Heart left ventricle (tissue), 16 donors: ENCODE data around the gene ABCC11. TPM values are rescaled to one million over a fixed set of nuclear protein-coding genes. Genes with fewer than 3 reads are reported as not detected.

Source experiments
- ATAC-seq, 4 donors: fragments of 200-7000 bp; cut with Tn5 transposase; one replicate each; pipeline ENCODE4 v1.9.1; 2020 to 2022; ENCODE audit warnings: moderate library complexity in 4 of 4, mild to moderate bottlenecking in 3 of 4, moderate number of reproducible peaks in 1 of 4
- DNase-seq, 5 donors: peaks; one replicate each; pipeline ENCODE4 v3.0.0-alpha.2; 2020
- H3K27ac ChIP-seq, 12 donors: fragments of 200-600 bp; sonication (generic) in 4 of 12; one replicate each; pipeline versions ENCODE4 v1.5.0 to v1.8.0; 2016 to 2022; ENCODE audit warnings: mild to moderate bottlenecking in 2 of 12
- H3K27me3 ChIP-seq, 9 donors: fragments of 200-600 bp; sonication (generic) in 2 of 9; one replicate each; pipeline versions ENCODE4 v1.5.1 to v1.8.0; 2016 to 2022; ENCODE audit warnings: mild to moderate bottlenecking in 3 of 9
- H3K36me3 ChIP-seq, 9 donors: fragments of 200-600 bp; sonication (generic) in 2 of 9; one replicate each; pipeline versions ENCODE4 v1.5.0 to v1.8.0; 2018 to 2022; ENCODE audit warnings: mild to moderate bottlenecking in 2 of 9
- H3K4me1 ChIP-seq, 12 donors: fragments of 200-600 bp; sonication (generic) in 4 of 12; one replicate each; pipeline versions ENCODE4 v1.5.0 to v1.8.0; 2016 to 2022; ENCODE audit warnings: mild to moderate bottlenecking in 3 of 12
- H3K4me3 ChIP-seq, 12 donors: fragments of 200-600 bp; sonication (generic) in 4 of 12; one replicate each; pipeline versions ENCODE4 v1.5.0 to v1.8.0; 2017 to 2022; ENCODE audit warnings: mild to moderate bottlenecking in 9 of 12, moderate library complexity in 4 of 12
- H3K9me3 ChIP-seq, 12 donors: fragments of 200-600 bp; sonication (generic) in 4 of 12; one replicate each; pipeline versions ENCODE4 v1.5.0 to v1.8.0; 2016 to 2022; ENCODE audit warnings: mild to moderate bottlenecking in 1 of 12
- CTCF ChIP-seq, 12 donors: fragments of 200-600 bp; sonication (generic) in 4 of 12; IDR thresholded peaks; one replicate each; pipeline versions ENCODE4 v1.5.0 to v1.8.0; 2018 to 2022; ENCODE audit warnings: antibody characterized with exemption in 12 of 12, mild to moderate bottlenecking in 5 of 12
- POLR2A ChIP-seq, 2 donors: fragments of 450-650 bp; IDR thresholded peaks; one replicate each; pipeline ENCODE4 v1.6.1; 2017; ENCODE audit warnings: antibody characterized with exemption in 2 of 2, mild to moderate bottlenecking in 2 of 2, moderate library complexity in 2 of 2
- WGBS, 4 donors: extraction: QIAGEN DNeasy Blood & Tissue Kit in 2 of 4; methylation state at CpG; one replicate each; pipeline versions ENCODE4 v1.1.5 to v1.1.7; 2013 to 2018; 5-methylcytosine and 5-hydroxymethylcytosine counted together
- intact Hi-C, 10 donors: fragments of 100-400 bp; cut with DNase I; formaldehyde crosslinking; loops; one replicate each; pipeline versions ENCODE4 v1.11.1 to v1.14.2; 2022
- polyA plus RNA-seq, 2 donors: library from polyadenylated mRNA; stranded (reverse); fragments of 200-250 nt; gene quantifications; one replicate each; pipeline ENCODE4 v1.2.3, GENCODE V29; 2013
- total RNA-seq, 9 donors: library from RNA; depleted of rRNA in 2 of 9; stranded (reverse); fragments of >200 nt in 2 of 9; fragmentation: NEBNext Ultra II Directional in 3 of 9; extraction: Animal tissue kit (Norgen Biotek cat#: 25700) in 3 of 9; gene quantifications; one replicate each; pipeline versions ENCODE4 v1.1.0 to v1.2.4, GENCODE V29; 2016 to 2023
- donor health status: ischemic (EF 13 %, LVEDD 7.1; RV severe dilation, severe dysfunction).
- donor health status: healthy with polysubstance abuse.
- donor health status: DM: no; HTN: yes; CAD: no.
- donor health status: DM: no; HTN: no; CAD: no.
- donor health status: ischemic (EF 25% LVEDD 6.9; RV normal size, moderate dysfunction).
- donor health status: ischemic (EF 25% LVEDD 5.7; RV mildly dilated, moderate dysfunction).
- donor health status: healthy.
- donor health status: DM: yes; HTN: yes; CAD: no.
- donor health status: ischemic (EF 35%, LVEDD 5.7; RV mildly dilated, moderate dysfunction).
- donor health status: nonischemic (EF 11% LVEDD 7.7; RV severe dilation, severe dysfunction).
- donor health status: DM: yes; HTN: yes; CAD: no.
- donor health status: PGD.
- donor health status: ischemic (EF 29% LVEDD 5.4; RV normal size, mild dysfunction).
- donor health status: nonischemic (EF 23%, LVEDD 6.1; RV moderate dilation, normal function).

ABCC11 gene
- total and polyA plus RNA-seq, 11 donors: 0.03 to 0.48 (median 0.20) TPM; not detected in 6

- H3K27me3 ChIP-seq: no peaks in the 10 kb centered on the region
- no peak for DNase-seq
- no peaks in the 10 kb centered on the region for H3K9me3 ChIP-seq
- no peak overlapping the region for H3K27ac ChIP-seq
- intact Hi-C loops: no loop called here
- no peak for TF ChIP-seq CTCF (IDR thresholded peaks at IDR 0.05)
- TF ChIP-seq POLR2A (IDR thresholded peaks at IDR 0.05): no peak
- H3K4me3 ChIP-seq: no peak overlapping the region
- ATAC-seq: no peak
- H3K36me3 ChIP-seq: peaks cover 0 to 85% (median 54%) of the 10 kb centered on the region in 9 donors
- peaks cover 0 to 20% (median 9%) of the 10 kb centered on the region in 12 donors for H3K4me1 ChIP-seq
Observed at GRCh38 chr16:48269011-48269410, 21.7 kb upstream of the ABCC11 start.

GRCh38 chr16:48262631-48263030, 15.3 kb upstream of the ABCC11 start:
- intact Hi-C loops: no loop called here
- no peaks in the 10 kb centered on the region for H3K4me1 ChIP-seq
- TF ChIP-seq POLR2A (IDR thresholded peaks at IDR 0.05): no peak
- TF ChIP-seq CTCF (IDR thresholded peaks at IDR 0.05): no peak
- H3K9me3 ChIP-seq: no peaks in the 10 kb centered on the region
- H3K27ac ChIP-seq: no peak overlapping the region
- no peak for DNase-seq
- no peaks in the 10 kb centered on the region for H3K27me3 ChIP-seq
- peaks cover 0 to 100% (median 92%) of the 10 kb centered on the region in 9 donors for H3K36me3 ChIP-seq
- 95 to 97% (median 97%) methylated on average over 2 of the region's 2 CpGs for WGBS, 4 donors
- no peak overlapping the region for H3K4me3 ChIP-seq
- ATAC-seq: no peak

- no peaks in the 10 kb centered on the region for H3K9me3 ChIP-seq
- peaks cover 0 to 100% (median 98%) of the 10 kb centered on the region in 9 donors for H3K36me3 ChIP-seq
- intact Hi-C loops: no loop called here
- H3K27me3 ChIP-seq: no peaks in the 10 kb centered on the region
- no peaks in the 10 kb centered on the region for H3K4me1 ChIP-seq
- no peak overlapping the region for H3K4me3 ChIP-seq
- WGBS, 4 donors: 87 to 100% (median 93%) methylated on average over 1 of the region's 1 CpG
- no peak for DNase-seq
- ATAC-seq: no peak
- H3K27ac ChIP-seq: no peak overlapping the region
- TF ChIP-seq POLR2A (IDR thresholded peaks at IDR 0.05) (no peak), CTCF (IDR thresholded peaks at IDR 0.05) (no peak)
Observed at GRCh38 chr16:48261569-48261968, 14.2 kb upstream of the ABCC11 start.

- H3K27me3 ChIP-seq: no peaks in the 10 kb centered on the region
Observed at GRCh38 chr16:48256579-48257177, 9.3 kb upstream of the ABCC11 start.

More at GRCh38 chr16:48256579-48257177, 9.3 kb upstream of the ABCC11 start:
- Histone ChIP-seq H3K4me1 (peaks cover 0 to 5% (median 0%) of the 10 kb centered on the region in 12 donors), H3K4me3 (no peak overlapping the region), H3K9me3 (no peaks in the 10 kb centered on the region), H3K27ac (no peak overlapping the region), H3K36me3 (peaks cover 0 to 99% (median 94%) of the 10 kb centered on the region in 9 donors)
- TF ChIP-seq CTCF (IDR thresholded peaks at IDR 0.05) (no peak), POLR2A (IDR thresholded peaks at IDR 0.05) (no peak)
- 91 to 93% (median 92%) methylated on average over 7 of the region's 7 CpGs for WGBS, 4 donors
- no peak for ATAC-seq
- no peak for DNase-seq
- intact Hi-C loops: no loop called here
